Measurements from ENCODE around the gene TIMP2.
"Not testable (repeated sequence)": the region's sequence is repeated elsewhere in the genome, so short reads cannot be mapped to it uniquely, and the experiment has no call there.

Gene TIMP2

GRCh38 chr17:78890096-78890495, 35.1 kb downstream of the TIMP2 start:
- not testable (repeated sequence) for DNase-seq (ENCODE audit: low read depth in 2 of 2)

- no peak for DNase-seq (ENCODE audit: low read depth in 2 of 2)
Measured at GRCh38 chr17:78889531-78889930, 35.7 kb downstream of the TIMP2 start.

GRCh38 chr17:78888941-78889518, 36.2 kb downstream of the TIMP2 start:
- no peak for DNase-seq (ENCODE audit: low read depth in 2 of 2)

GRCh38 chr17:78886954-78887353, 38.2 kb downstream of the TIMP2 start:
- DNase-seq (ENCODE audit: low read depth in 2 of 2), result no peak

GRCh38 chr17:78885956-78886355, 39.2 kb downstream of the TIMP2 start:
- no peak for DNase-seq (ENCODE audit: low read depth in 2 of 2)

- DNase-seq (ENCODE audit: low read depth in 2 of 2), result no peak
Measured at GRCh38 chr17:78884876-78885667, 40.1 kb downstream of the TIMP2 start.

- no peak for DNase-seq (ENCODE audit: low read depth in 2 of 2)
Measured at GRCh38 chr17:78884148-78884825, 40.9 kb downstream of the TIMP2 start.

GRCh38 chr17:78883533-78884131, 41.6 kb downstream of the TIMP2 start:
- no peak for DNase-seq (ENCODE audit: low read depth in 2 of 2)

- no peak for DNase-seq (ENCODE audit: low read depth in 2 of 2)
Measured at GRCh38 chr17:78883089-78883532, 42.1 kb downstream of the TIMP2 start.

- DNase-seq (ENCODE audit: low read depth in 2 of 2), result no peak
Measured at GRCh38 chr17:78882540-78883088, 42.6 kb downstream of the TIMP2 start.

GRCh38 chr17:78879635-78880186, 45.5 kb downstream of the TIMP2 start:
- DNase-seq (ENCODE audit: low read depth in 2 of 2), result no peak

- DNase-seq (ENCODE audit: low read depth in 2 of 2), result no peak
Measured at GRCh38 chr17:78878871-78879527, 46.2 kb downstream of the TIMP2 start.

- DNase-seq (ENCODE audit: low read depth in 2 of 2), result no peak
Measured at GRCh38 chr17:78878261-78878660, 46.9 kb downstream of the TIMP2 start.

- DNase-seq (ENCODE audit: low read depth in 2 of 2), result not testable (repeated sequence)
Measured at GRCh38 chr17:78876954-78877517, 48.2 kb downstream of the TIMP2 start.

- no peak for DNase-seq (ENCODE audit: low read depth in 2 of 2)
Measured at GRCh38 chr17:78876094-78876597, 49.0 kb downstream of the TIMP2 start.

- DNase-seq (ENCODE audit: low read depth in 2 of 2), result no peak
Measured at GRCh38 chr17:78875363-78876093, 49.7 kb downstream of the TIMP2 start.

- DNase-seq (ENCODE audit: low read depth in 2 of 2), result no peak
Measured at GRCh38 chr17:78873519-78874340, 51.5 kb downstream of the TIMP2 start.

GRCh38 chr17:78872486-78872885, 52.7 kb downstream of the TIMP2 start:
- DNase-seq (ENCODE audit: low read depth in 2 of 2), result no peak

- DNase-seq (ENCODE audit: low read depth in 2 of 2), result no peak
Measured at GRCh38 chr17:78870621-78871020, 54.6 kb downstream of the TIMP2 start.

All from stimulated activated CD8-positive, alpha-beta memory T cell treated with anti-CD3 and anti-CD28 coated beads, Interleukin-2, amount 100 ng/mL, for 48 hours (primary cell).